HG03457 (cell line): ENCODE data around the gene RPS6KA3.
"Not testable (repeated sequence)": the region's sequence is repeated elsewhere in the genome, so short reads cannot be mapped to it uniquely, and the experiment has no call there.

Experiments used
- ATAC-seq: cut with Tn5 transposase; IDR thresholded peaks from one replicate; pipeline ENCODE4 v1.9.1; 2021; ENCODE audit warnings: moderate number of reproducible peaks; ENCODE audit not compliant: unreplicated experiment

The RPS6KA3 gene

DNA sequence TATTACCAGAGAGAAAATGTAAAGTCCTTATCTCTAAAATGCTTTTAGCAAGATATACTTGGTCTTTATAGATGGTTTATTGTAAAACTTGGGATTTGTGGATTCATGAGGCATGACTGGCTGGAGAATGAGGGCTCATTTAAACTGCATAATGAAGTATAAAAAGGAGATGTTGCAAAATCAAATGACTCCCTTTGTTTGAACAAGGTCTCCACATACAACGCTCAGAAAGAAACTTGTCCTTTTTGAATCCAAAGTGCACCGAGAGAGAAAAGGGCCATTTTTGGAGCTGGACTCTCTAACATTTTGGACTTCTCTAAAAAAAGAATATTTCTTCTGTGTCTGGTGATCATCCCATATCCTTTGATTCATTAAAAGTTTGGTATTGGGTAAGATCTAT, 117.4 kb downstream of the RPS6KA3 start:
- no peak for ATAC-seq

DNA sequence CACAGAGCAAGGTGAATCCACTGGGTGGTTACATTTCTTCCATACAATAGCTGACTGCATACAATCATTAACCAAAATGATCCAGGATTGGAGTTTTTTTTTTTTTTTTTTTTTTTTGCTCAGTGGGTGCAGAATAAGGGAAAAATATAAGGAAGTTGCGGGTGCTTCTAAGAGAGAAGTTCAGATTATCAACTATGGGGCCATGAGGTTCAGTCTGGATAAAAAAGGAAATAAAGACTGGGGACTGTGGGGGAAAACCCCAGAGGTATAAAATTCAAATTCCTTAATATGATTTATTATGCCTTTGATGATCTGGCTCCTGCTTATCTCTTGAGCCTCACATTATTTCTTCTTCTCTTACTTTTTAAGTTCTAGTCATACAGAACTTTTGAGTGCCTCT, 119.1 kb downstream of the RPS6KA3 start:
- ATAC-seq, result no peak

DNA sequence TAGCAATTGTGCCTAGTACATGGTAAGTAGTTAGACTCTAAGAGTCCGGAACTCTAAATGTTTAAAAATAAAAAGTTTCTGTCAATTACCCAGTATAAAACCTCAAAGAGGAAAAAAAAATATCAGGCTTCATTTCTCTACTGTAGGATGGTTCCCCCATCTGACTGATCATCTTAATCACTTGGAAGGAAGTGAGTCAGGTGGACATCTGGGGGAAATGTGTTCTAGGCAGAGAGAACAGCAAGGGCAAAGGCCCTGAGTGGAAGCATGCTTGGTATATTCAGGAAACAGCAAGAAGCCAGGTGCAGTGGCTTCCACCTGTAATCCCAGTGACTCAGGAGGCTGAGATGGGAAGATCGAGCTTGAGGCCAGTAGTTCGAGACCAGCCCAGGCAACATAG, 122.2 kb downstream of the RPS6KA3 start:
- no peak for ATAC-seq

DNA sequence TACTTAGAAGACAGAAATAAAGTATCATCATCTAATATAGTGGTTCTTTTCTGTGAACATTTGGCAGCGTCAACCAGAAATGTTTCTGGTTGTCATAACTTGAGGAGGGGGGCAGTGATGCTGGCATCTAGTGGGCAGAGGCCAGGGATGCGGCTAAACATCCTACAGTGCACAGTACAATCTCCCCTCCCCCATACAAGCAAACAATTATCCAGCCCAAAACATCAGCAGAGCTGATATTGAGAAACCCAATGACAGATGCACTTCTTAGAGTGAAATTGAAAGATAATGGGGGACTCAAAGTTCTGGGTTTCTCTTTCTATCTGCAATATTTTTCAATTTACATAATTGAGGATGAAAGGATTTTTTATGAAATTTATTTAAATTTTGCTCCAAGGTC, 123.1 kb downstream of the RPS6KA3 start:
- no peak for ATAC-seq

DNA sequence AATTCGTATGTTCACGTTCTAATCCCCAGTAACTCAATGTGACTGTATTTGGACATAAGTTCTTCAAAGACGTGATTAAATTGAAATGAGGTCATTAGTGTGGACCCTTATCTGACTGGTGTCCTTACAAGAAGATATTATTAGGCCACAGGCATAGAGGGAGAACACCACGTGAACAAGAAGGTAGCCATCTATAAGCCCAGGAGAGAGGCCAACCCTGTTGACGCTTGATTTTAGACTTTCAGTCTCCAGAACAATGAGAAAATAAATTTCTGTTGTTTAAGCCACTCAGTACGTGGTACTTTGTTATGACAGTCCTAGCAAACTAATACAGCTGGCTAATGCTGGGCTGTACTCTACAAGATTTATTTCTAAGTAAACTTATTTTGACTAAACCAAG, 123.6 kb downstream of the RPS6KA3 start:
- no peak for ATAC-seq

DNA sequence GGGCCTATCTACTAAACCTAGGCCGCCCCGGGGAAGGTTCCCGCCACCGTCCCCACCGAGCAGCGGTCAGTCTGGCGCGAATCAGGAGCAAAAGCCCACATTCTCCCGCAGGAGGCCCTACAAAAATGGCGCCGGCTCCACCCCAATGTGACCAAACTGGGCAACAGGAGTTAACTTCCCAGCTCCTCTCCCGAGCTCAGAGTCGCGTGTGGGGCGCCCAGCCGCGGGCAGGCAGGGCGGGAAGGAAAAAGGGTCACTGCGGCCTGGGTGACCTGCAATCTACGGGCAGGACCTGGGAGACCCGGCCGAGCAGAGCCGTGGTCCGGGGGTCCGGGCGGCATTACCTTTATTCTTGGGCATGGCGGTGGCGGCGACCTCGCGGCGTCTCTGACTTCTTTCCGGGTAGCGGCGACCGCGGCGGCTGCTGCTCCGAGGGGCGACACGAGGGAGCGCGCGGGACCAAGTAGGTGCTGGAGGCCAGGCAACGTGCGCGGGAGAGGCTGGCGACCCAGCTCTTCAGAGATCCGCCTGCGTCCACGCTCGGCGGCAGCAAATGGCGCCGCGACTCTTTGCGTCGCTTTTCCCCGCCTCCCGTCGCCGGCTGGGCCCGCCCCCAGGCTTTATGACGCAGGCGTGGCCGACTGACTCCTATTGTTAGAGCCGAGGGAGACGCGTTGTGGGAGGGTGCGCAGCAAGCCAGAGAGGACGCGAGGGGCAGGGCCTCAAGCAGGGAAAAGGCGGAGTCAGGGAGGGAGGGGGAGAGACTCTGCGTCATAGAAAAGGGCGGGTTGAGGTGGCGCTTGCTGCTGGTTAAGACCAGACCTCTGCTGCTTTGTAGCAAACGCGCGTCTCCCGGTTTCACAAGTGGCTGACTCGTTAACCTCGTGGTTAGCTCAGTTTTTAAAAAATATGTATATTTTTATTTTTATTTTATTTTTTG, 125.2 kb downstream of the RPS6KA3 start, which contains the start of gene EIF1AX:
EIF1AX (minus strand) TSS at position 558 of the 940 bp plus-strand sequence; CDS start at position 360, 198 bp downstream.
- peak; percentile 98 for ATAC-seq

DNA sequence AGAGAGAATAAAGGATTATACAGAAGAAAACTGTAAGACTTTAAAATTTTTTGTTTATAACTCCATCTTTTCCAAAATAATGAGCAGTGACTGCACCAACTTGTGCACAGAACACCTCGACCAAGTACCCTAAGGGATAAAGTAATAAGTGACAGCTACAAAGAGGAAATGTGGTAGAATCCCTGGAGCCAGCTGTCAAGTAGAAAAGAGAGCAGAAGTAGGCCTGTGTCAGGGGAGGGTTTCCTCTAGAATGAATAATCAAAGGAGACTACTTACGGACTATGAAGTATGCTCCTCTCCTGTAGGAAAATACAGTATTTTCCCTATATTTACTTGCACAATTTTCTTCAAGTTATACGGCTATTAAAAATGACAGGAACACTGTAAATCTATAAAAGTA, 126.3 kb downstream of the RPS6KA3 start:
- no peak for ATAC-seq

DNA sequence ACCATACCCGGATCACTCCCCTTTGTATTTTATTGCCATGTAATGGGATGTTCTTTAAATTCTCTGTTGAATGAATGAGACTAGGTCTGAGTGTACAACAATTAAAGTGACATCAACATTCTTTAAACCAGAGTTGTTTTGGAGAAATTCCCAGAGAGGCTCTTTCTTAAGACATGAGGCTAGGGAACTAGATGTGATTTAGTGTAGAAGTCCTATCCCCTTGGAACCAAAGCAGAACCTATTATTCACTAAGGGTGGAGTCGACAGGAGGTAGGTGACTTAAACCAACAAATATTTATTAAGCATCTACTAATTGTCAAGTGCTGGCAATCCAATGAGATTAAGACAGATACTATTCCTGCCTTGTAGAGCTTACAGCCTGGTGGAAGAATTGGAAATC, 126.7 kb downstream of the RPS6KA3 start:
- ATAC-seq, result no peak

DNA sequence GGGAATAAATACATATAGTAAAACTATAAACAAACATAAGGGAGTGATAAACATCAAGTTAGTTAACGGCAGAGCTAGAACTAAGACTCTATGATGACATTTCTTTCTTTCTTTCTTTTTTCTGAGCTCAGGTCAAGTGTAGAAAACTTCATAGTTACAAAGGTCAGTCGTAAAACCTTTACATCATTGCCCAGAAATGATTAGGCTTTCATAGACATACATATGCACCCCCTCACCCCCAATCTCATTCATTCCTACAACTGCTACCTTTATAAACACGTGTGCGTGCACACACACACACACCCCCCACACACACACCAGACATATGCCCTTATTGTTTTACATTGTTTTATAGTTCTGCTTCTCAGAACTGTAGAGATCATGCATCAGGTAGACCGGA, 130.8 kb downstream of the RPS6KA3 start:
- ATAC-seq, result no peak

DNA sequence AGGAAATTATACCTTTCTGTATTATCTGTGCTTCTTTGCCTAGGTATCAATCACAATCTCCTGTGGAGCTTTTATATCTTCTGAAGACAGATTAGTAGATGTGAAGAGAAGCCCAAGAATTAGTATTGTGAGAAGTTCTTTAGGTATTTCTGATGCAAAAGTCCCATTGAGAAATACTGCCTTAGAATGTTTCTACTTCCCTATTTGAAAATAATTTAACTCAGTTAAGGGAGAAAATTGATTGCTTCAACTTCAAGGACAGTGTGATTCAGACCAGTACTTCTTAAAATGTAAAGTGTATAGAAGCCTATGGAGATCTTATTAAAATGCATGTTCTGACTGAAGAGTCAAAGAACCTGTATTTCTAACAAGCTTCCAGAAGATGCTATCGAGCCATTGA, 134.0 kb downstream of the RPS6KA3 start:
- ATAC-seq, result no peak

DNA sequence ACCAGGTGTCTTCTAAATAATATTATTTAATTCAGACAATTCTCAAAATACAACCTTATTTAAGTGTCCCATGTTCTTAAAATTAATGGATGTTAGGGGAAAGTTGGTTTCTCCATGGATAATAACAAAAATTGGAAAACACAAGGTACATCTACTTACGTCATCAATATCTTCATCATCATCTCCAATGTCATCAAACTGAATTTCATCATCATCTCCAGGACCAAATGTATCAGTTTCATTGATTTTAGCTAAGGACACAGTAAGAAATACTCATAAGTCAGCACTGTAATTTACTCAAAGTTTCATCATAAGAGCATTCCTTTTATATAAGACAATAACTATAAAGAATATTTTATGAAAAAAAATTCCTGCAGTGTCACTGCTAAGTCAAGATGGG, 136.4 kb downstream of the RPS6KA3 start:
- ATAC-seq, result no peak

DNA sequence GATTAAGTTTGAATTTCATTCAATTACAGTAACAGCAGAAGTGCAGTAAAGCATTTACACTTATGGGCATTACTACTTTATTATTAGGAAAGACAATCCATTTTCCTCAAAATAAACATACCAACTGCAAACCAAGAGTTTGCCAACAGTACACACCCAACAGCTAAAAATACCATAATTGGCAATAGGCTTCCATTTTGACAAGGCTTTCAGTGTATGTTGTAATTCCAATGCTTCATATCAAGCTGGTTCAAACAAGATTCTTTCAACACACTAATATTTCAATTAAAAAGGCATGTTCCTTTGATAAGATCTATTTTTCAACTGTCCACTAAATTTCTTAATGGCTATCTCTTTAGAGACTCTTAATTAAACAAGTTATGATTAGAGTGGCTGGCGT, 137.2 kb downstream of the RPS6KA3 start:
- ATAC-seq, result no peak

DNA sequence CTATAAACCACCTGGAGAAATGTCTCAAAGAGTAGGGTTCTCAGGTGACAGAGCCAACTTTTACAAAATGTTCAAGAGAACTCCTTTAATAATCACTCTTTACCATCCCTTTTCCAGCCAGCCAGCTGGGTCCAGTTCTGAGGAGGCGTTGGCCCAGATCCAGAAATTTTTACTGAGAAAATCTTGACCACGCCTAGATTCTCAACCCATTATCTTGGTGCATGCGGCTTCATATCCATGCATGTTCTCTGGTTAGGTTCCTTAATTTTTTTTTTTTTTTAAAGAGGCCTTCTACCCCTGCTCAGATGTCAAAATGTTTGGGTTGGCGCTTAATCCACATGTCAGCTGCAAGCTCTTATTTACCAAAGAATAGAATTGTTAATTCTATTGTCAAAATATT, 138.0 kb downstream of the RPS6KA3 start:
- ATAC-seq, result no peak

DNA sequence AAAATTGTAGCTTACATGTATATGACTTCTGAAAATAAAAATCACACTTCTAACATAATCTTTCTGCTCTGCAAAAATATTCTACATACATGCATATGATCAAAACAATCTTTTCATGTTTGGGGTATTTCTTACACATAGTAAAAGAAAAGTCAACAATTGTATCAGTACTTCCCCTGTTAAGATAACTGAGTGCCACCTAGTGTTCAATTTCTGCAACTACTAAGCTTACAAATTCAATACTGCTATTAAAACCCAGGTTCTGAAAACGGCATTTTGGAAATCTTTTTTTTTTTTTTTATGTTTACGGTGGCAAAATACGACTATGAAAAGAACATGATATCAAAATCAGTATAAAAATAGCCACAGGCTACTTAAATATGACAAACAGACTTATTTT, 139.3 kb downstream of the RPS6KA3 start:
- ATAC-seq, result not testable (repeated sequence)

DNA sequence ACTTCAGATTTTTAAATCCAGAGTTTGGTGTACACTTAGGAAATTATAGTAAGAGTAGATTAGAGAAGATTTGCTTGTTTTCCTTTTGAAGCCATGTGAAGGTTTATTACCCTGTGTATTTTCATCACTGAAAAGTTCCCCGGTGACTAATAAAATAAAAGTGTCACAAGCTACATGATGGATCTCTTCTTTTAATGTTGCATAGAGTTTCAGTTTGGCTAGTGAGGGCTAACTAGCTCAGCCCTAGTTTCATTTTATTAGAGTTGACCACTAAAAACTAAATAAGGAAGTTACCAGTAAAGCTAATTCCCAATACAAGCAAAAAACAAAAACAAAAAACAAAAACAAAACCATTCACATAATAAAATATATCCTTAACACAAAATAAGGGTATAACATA, 139.9 kb downstream of the RPS6KA3 start:
- ATAC-seq, result not testable (repeated sequence)

DNA sequence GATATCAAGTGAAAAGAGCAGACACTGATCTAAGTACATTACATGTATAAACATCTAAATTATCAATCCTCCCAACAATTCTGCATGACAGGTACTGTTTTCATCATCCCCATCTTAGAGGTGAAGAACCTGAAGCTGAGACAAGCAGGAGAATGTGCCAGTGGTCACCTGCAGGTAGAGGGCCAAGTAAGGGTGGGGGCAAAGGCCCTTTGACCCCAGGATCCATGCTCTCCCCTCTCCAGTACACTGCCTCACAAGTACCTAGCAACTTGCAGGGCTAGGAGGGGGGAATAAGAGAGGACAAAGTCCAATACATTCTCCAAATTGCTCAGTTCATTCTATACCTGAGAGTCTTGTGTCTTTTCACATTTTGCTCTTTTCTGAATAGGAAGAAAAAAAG, 141.7 kb downstream of the RPS6KA3 start:
- ATAC-seq, result no peak

DNA sequence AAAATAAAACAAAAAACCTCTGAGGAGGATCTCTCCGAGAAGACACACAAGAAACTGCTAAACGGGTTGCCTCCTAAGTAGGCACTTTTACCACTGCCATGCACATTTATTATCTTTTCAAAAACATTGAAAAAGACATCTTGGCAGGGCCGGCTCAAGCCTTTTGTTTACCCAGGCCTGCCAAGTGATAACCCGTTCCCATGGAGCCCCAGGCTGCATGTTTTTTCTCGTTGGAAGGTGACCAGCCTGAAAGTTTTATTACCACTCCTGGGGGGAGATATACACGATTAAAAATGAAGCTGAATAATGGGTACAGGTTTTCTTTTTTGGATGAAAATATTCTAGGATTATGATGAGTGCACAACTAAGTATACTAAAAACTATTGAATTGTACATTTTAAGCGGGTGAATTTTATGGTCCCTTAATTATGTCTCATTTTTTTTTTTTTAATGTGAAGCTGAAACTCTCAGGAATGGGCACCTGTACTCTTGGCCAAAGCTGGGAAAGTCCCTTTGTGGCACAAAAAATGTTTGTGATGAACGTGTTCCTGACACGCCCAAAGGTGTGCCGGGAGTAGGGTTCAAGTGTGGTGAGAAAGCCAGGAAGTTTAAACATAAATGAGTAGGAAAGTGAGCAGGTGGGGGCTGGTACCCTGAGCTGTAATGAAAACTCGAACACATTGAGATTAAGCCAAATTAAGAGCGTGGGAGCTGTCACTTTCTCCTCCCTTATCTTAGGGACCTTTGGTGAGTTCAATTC, 148.5 kb downstream of the RPS6KA3 start:
- no peak for ATAC-seq

DNA sequence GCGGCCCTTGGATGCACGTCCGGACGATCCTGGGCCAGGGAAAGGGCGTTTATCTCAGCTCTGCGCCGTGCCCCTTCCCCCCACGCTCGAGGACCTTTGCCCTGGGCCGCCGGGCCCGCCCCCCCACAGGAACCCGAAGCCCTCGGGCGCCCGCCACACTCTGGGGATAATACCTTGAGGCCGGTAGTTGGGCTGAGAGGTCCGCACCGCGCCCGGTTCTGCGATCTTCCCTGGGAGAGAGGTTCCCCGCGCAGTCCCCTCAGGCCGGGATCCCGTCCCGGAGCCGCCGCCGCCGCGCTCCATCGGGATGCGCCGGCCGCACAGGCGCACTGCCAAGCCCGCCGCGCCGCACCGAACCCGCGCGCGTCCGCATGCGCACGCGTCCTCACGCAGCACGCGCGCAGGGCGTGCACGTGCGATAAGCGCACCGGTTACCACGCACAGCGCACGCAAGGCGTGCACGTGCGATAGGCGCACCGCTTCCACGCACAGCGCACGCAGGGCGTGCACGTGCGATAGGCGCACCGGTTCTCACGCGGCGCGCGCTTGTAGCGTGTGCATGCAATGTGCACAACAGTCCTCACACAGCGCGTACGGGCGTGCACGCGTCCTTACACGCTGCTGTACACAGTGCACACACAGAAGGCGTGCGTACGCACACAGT, 150.0 kb downstream of the RPS6KA3 start, which contains the start of gene MAP7D2:
MAP7D2 (minus strand) TSS at position 331 of the 664 bp plus-strand sequence; CDS start at position 303, 28 bp downstream.
- no peak for ATAC-seq

DNA sequence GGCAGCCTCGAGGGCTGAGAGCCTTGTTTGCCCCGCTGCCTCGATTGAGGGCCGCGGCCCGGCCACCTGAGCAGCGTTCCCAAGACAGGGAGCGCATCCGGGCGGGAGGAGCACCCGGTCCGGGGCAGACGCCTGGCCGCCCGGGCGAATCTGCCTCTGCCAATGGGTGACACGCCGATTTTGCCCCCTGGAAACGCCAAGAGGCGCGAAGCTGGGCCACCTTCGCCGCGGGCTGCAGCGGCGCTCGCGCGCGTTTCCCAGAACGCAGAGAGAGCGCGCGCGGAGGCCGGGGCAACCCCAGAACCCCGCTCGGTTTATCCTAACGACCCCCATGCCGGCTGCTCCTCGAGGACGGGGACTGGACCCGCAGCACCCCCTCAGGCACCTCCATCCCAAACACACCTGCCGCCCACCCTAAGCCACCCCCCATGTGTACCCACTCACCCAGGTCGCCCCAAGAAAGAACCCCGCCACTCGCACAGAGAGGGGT, 150.6 kb downstream of the RPS6KA3 start:
- no peak for ATAC-seq

DNA sequence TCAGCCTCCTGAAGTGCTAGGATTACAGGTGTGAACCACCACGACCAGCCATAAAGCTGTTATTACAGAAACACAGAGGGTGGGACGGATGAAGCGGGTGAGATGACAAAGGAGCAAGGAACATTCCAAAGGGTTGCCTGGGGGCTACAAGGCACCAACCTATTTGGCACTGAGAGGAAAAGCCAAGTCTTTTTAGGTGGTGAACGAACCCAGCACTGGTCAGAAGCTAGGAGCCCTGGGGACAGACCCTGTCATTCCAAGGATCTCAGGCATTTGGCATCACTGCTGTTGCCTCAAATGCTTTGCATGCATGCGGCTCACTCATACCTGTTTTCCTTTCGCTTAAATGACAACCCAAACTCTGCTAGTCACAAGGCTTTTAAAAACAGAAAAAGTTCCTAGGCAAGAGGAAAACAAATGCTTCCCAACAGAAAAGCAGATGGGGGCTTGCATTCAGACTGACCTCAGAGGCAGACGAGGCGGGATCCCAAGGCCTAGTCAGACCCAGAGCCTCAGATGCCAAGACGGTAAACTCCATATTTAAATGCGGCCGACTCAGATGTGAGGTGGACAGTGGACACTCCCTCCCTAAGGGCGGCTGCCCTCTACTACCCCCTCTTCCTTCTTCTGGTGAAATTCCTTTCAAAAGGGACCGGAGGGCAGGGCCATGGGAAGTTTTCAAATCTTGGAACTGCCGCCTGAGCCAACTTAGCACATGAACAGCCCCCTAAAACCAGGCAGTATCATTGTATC, 154.5 kb downstream of the RPS6KA3 start:
- no peak for ATAC-seq
